ENCODE measurements around the gene TP53AIP1.

DNA sequence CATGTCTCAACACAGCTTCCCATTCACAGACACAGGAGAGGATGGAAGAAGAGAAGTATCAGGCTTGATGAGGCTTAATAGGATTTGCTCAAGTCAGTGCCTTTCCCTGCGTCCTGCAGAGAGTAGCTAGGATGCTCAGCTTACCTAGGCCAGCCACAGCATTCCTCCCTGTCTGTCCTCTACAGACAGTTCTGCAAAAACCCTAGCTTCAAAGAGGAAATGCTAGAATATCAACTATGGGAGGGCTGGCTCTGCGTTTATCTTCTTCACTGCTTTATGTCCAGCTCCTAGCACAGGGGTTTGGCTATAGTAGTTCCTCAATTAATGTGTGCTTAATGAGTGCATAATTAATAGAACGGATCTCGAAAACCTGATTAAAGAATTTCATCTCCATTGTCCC, 35.1 kb downstream of the TP53AIP1 start:
- TF ChIP-seq RNF2 (IDR thresholded peaks at IDR 0.05; ENCODE audit: borderline replicate concordance, low read depth) (no peak), PHF8 (IDR thresholded peaks at IDR 0.05; ENCODE audit: borderline replicate concordance, low read depth) (no peak), CEBPB (IDR thresholded peaks at IDR 0.05) (no peak), JUN (IDR thresholded peaks at IDR 0.05) (no peak), RFX5 (IDR thresholded peaks at IDR 0.05) (no peak), ESRRA (IDR thresholded peaks at IDR 0.05; ENCODE audit: borderline replicate concordance, low read length) (no peak), ZC3H11A (IDR thresholded peaks at IDR 0.05) (no peak), POLR2A (IDR thresholded peaks at IDR 0.05; ENCODE audit: low read length) (no peak), KDM1A (IDR thresholded peaks at IDR 0.05; ENCODE audit: low read depth) (no peak), BHLHE40 (IDR thresholded peaks at IDR 0.05; ENCODE audit: low read depth, low read length) (no peak)
- TF ChIP-seq, protein P1, sequence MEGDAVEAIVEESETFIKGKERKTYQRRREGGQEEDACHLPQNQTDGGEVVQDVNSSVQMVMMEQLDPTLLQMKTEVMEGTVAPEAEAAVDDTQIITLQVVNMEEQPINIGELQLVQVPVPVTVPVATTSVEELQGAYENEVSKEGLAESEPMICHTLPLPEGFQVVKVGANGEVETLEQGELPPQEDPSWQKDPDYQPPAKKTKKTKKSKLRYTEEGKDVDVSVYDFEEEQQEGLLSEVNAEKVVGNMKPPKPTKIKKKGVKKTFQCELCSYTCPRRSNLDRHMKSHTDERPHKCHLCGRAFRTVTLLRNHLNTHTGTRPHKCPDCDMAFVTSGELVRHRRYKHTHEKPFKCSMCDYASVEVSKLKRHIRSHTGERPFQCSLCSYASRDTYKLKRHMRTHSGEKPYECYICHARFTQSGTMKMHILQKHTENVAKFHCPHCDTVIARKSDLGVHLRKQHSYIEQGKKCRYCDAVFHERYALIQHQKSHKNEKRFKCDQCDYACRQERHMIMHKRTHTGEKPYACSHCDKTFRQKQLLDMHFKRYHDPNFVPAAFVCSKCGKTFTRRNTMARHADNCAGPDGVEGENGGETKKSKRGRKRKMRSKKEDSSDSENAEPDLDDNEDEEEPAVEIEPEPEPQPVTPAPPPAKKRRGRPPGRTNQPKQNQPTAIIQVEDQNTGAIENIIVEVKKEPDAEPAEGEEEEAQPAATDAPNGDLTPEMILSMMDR (IDR thresholded peaks at IDR 0.05) = no peak
- TF ChIP-seq, protein P2, sequence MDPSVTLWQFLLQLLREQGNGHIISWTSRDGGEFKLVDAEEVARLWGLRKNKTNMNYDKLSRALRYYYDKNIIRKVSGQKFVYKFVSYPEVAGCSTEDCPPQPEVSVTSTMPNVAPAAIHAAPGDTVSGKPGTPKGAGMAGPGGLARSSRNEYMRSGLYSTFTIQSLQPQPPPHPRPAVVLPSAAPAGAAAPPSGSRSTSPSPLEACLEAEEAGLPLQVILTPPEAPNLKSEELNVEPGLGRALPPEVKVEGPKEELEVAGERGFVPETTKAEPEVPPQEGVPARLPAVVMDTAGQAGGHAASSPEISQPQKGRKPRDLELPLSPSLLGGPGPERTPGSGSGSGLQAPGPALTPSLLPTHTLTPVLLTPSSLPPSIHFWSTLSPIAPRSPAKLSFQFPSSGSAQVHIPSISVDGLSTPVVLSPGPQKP (IDR thresholded peaks at IDR 0.05; ENCODE audit: low read depth, low read length) = no peak
- TF ChIP-seq, protein P3, sequence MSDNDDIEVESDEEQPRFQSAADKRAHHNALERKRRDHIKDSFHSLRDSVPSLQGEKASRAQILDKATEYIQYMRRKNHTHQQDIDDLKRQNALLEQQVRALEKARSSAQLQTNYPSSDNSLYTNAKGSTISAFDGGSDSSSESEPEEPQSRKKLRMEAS (IDR thresholded peaks at IDR 0.05) = no peak

All from A549 (cell line).